Gastrocnemius medialis (tissue), 4 donors: ENCODE results near the gene NDST3. TPM values are rescaled to one million over a fixed set of nuclear protein-coding genes. Genes with fewer than 3 reads are reported as not detected.

ENCODE experiments used
- ATAC-seq, 2 donors: fragments of 150-250 bp; one replicate each; pipeline ENCODE4 v1.9.1; 2016
- DNase-seq, 2 donors: peaks; one replicate each; pipeline ENCODE4 v3.0.0-alpha.2; 2019
- H3K27ac ChIP-seq, 4 donors: fragments of 200-600 bp; sonication (generic); 1 replicate in 1 of 4; 2 replicates in 3 of 4; pipeline ENCODE4 v1.5.1; 2016 to 2018; ENCODE audit warnings: mild to moderate bottlenecking in 2 of 4, moderate library complexity in 1 of 4
- H3K27me3 ChIP-seq, 3 donors: fragments of 200-600 bp; sonication (generic) in 2 of 3; 1 replicate in 1 of 3; 2 replicates in 2 of 3; pipeline versions ENCODE4 v1.5.1 to v1.6.0; 2016 to 2019; ENCODE audit warnings: mild to moderate bottlenecking in 1 of 3, moderate library complexity in 1 of 3
- H3K36me3 ChIP-seq, 2 donors: fragments of 200-600 bp; sonication (generic) in 1 of 2; one replicate each; pipeline ENCODE4 v1.5.1; 2017 to 2018
- H3K4me1 ChIP-seq, 2 donors: fragments of 200-600 bp; sonication (generic) in 1 of 2; one replicate each; pipeline ENCODE4 v1.5.1; 2016 to 2017; ENCODE audit warnings: mild to moderate bottlenecking in 2 of 2
- H3K4me3 ChIP-seq, 4 donors: fragments of 200-600 bp; sonication (generic) in 3 of 4; 1 replicate in 1 of 4; 2 replicates in 3 of 4; pipeline ENCODE4 v1.5.1; 2016 to 2019; ENCODE audit warnings: mild to moderate bottlenecking in 2 of 4
- H3K9me3 ChIP-seq, 3 donors: fragments of 200-600 bp; sonication (generic) in 2 of 3; 1 replicate in 1 of 3; 2 replicates in 2 of 3; pipeline ENCODE4 v1.5.1; 2016 to 2019
- CTCF ChIP-seq, 5 experiments: fragments of 450-650 bp in 3 of 5; fragments of 200-600 bp in 2 of 5; sonication (generic) in 2 of 5; IDR thresholded peaks in 4 of 5; conservative IDR thresholded peaks in 1 of 5; 1 replicate in 4 of 5; 2 replicates in 1 of 5; pipeline ENCODE4 v1.5.1; 2016 to 2019; ENCODE audit warnings: antibody characterized with exemption in 5 of 5, mild to moderate bottlenecking in 3 of 5, moderate library complexity in 3 of 5
- POLR2A ChIP-seq, 2 donors: fragments of 450-650 bp; IDR thresholded peaks; one replicate each; pipeline ENCODE4 v1.6.1; 2017; ENCODE audit warnings: antibody characterized with exemption in 2 of 2, mild to moderate bottlenecking in 2 of 2, moderate library complexity in 2 of 2
- in situ Hi-C, 4 donors: fragments of 200-750 bp; cut with MboI; loops; one replicate each; pipeline versions ENCODE4 v1.15.0 to v1.8.0; 2017; ENCODE audit warnings: low sequenced_read_pairs in 4 of 4
- intact Hi-C: fragments of 100-400 bp; cut with DNase I; formaldehyde crosslinking; loops from one replicate; pipeline ENCODE4 v1.15.1; 2023; ENCODE audit warnings: low total_unique reads
- total RNA-seq, 4 donors: library from RNA; depleted of rRNA; stranded (reverse); fragments of >200 nt; gene quantifications; one replicate each; pipeline versions ENCODE4 v1.1.0 to v1.2.3, GENCODE V29; 2016

NDST3 gene
- total RNA-seq, 4 donors from 2014 or later: 0.13 TPM; not detected in 3

GRCh38 chr4:118085700-118086099, 51.4 kb downstream of the NDST3 start:
- ATAC-seq: no peak
- DNase-seq: no peak
- intact Hi-C loops: no loop called here
- no peak for TF ChIP-seq POLR2A (IDR thresholded peaks at IDR 0.05)
- no peak for TF ChIP-seq CTCF (IDR thresholded peaks at IDR 0.05 in 4 of 5, conservative IDR thresholded peaks at IDR 0.05 in 1 of 5)
- H3K27ac ChIP-seq: no peak overlapping the region
- no peaks in the 10 kb centered on the region for H3K36me3 ChIP-seq
- in situ Hi-C loops: no loop called here
- H3K9me3 ChIP-seq: no peaks in the 10 kb centered on the region
- H3K4me1 ChIP-seq: no peaks in the 10 kb centered on the region
- H3K4me3 ChIP-seq: no peak overlapping the region
- no peaks in the 10 kb centered on the region for H3K27me3 ChIP-seq

DNA sequence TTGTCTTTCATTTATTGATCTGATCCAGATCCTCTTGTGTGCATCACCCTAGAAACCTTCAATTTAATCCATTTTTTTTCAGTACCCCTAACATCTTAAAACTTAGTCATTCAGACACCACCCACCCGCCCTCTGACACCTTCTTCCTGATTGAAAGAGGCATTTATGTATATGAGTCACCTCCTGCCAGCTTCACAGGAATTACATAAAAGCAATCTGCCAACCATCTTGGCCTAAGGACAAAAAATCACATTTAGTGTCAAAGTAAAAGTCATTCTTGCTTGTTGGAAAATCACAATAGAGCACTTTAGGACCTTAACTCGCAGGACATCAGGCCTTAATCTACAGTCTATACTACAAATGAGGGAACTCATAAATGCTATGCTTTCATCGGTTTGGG, 52.1 kb downstream of the NDST3 start:
- DNase-seq (no peak), ATAC-seq (no peak)
- in situ Hi-C loops: no loop called here
- Histone ChIP-seq H3K9me3 (no peaks in the 10 kb centered on the region), H3K27ac (no peak overlapping the region), H3K4me3 (no peak overlapping the region), H3K27me3 (no peaks in the 10 kb centered on the region), H3K4me1 (no peaks in the 10 kb centered on the region), H3K36me3 (no peaks in the 10 kb centered on the region)
- intact Hi-C loops: no loop called here
- TF ChIP-seq CTCF (IDR thresholded peaks at IDR 0.05 in 4 of 5, conservative IDR thresholded peaks at IDR 0.05 in 1 of 5): no peak
- no peak for TF ChIP-seq POLR2A (IDR thresholded peaks at IDR 0.05)

DNA sequence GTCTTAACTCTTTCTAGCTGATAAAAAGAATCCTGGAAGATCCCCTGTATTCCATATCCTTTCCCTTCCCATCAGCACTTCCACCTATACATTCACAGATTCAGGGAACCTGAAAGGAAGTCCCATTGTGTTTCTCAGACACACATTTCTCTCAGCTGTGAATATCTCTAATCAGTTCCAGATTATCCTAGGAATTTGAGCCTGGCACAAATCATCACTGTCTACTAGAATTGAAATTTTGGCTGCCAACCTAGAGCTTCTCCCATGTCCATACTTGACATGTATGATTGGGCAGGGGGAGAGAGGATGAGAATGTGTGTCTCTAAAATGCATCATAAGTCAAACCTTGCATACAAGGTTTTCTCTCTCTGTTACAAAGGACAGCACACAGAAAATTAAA, 53.1 kb downstream of the NDST3 start:
- no peaks in the 10 kb centered on the region for H3K27me3 ChIP-seq
- in situ Hi-C loops (no loop called here), intact Hi-C loops (no loop called here)

GRCh38 chr4:118099106-118099505, 64.8 kb downstream of the NDST3 start:
- Histone ChIP-seq H3K4me1 (no peaks in the 10 kb centered on the region), H3K9me3 (no peaks in the 10 kb centered on the region), H3K27me3 (no peaks in the 10 kb centered on the region), H3K27ac (no peak overlapping the region), H3K4me3 (no peak overlapping the region), H3K36me3 (no peaks in the 10 kb centered on the region)
- in situ Hi-C loops (no loop called here), intact Hi-C loops (no loop called here)
- TF ChIP-seq CTCF (IDR thresholded peaks at IDR 0.05 in 4 of 5, conservative IDR thresholded peaks at IDR 0.05 in 1 of 5) (no peak), POLR2A (IDR thresholded peaks at IDR 0.05) (no peak)
- ATAC-seq (no peak), DNase-seq (no peak)

More for the DNA sequence above, 53.1 kb downstream of the NDST3 start:
- TF ChIP-seq POLR2A (IDR thresholded peaks at IDR 0.05) (no peak), CTCF (IDR thresholded peaks at IDR 0.05 in 4 of 5, conservative IDR thresholded peaks at IDR 0.05 in 1 of 5) (no peak)
- Histone ChIP-seq H3K36me3 (no peaks in the 10 kb centered on the region), H3K4me1 (no peaks in the 10 kb centered on the region), H3K4me3 (no peak overlapping the region), H3K27ac (no peak overlapping the region), H3K9me3 (no peaks in the 10 kb centered on the region)
- DNase-seq: no peak
- ATAC-seq: no peak

DNA sequence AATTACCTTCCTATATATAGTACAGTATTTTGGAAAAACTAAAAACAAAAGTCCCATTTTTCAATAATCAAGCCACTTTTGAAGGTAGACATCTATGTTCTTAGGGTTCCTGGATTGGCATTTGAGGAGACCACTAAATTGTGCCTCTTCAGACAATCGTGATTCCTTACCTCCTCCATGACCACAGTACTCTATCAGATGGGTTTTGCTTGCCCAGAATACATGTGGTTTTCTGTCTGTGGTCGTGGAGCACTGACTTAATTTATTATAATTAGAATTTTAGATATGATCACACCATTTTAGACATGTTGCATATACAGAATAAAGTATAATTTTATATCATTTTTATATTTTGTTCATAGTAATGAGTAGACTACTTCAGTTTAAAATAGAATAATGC, 67.9 kb downstream of the NDST3 start:
- Histone ChIP-seq H3K27me3 (no peaks in the 10 kb centered on the region), H3K4me1 (no peaks in the 10 kb centered on the region), H3K36me3 (no peaks in the 10 kb centered on the region), H3K4me3 (no peak overlapping the region), H3K9me3 (no peaks in the 10 kb centered on the region), H3K27ac (no peak overlapping the region)
- TF ChIP-seq POLR2A (IDR thresholded peaks at IDR 0.05) (no peak), CTCF (IDR thresholded peaks at IDR 0.05 in 4 of 5, conservative IDR thresholded peaks at IDR 0.05 in 1 of 5) (no peak)
- no peak for ATAC-seq
- intact Hi-C loops (no loop called here), in situ Hi-C loops (no loop called here)
- DNase-seq: no peak
